K562 (cell line): Measurements from ENCODE around the gene MAML1. TPM values are rescaled to one million over a fixed set of nuclear protein-coding genes. Genes with fewer than 3 reads are reported as not detected.

Experiments used
- ATAC-seq: fragments of 200-7000 bp; cut with Tn5 transposase; 3 replicates; pipeline ENCODE4 v1.9.1; 2020; ENCODE audit warnings: moderate library complexity
- BruUV-seq: library from RNA; stranded (reverse); fragments of 400-500 nt; replicated peaks from 2 replicates; lab custom pipeline; 2021; lab: Mats Ljungman, UMichigan
- CTCF ChIA-PET: fragments of 300-600 bp; formaldehyde crosslinking; extraction: SDS; loops from one replicate; lab custom pipeline; 2021; ENCODE audit warnings: low intra/inter-chr PET ratio; lab: Yijun Ruan, JAX
- POLR2A ChIA-PET: fragments of 300-600, 350-650 bp; sonication (Branson Sonifier 250); formaldehyde crosslinking; extraction: SDS; loops from one replicate; lab custom pipeline; 2021; ENCODE audit warnings: antibody characterized with exemption, inconsistent platforms; lab: Yijun Ruan, JAX
- DNase-seq, 4 experiments: peaks; one replicate each; pipeline versions ENCODE4 v3.0.0 to v3.0.0-alpha.2; 2011 to 2018; ENCODE audit warnings: low spot score in 3 of 4, mixed read lengths in 3 of 4; ENCODE audit errors: extremely low read depth in 1 of 4
- FAIRE-seq: peaks from 2 replicates; lab custom pipeline; 2011; peaks lifted over from hg19 to GRCh38; lab: Jason Lieb, UNC
- H2AFZ ChIP-seq: 2 replicates; pipeline ENCODE4 v1.6.0; 2011; ENCODE audit warnings: low read depth, low read length, control low read depth, inconsistent platforms
- H3K27ac ChIP-seq: fragments of 200-600 bp; 3 replicates; pipeline ENCODE4 v1.8.0; 2011; ENCODE audit warnings: low read depth, mild to moderate bottlenecking, control low read depth, inconsistent platforms, low read length, moderate library complexity, mixed read lengths; ENCODE audit errors: extremely low read depth
- H3K27me3 ChIP-seq, 2 experiments: fragments of 300-600 bp in 1 of 2; 2 replicates in 1 of 2; 3 replicates in 1 of 2; pipeline versions ENCODE4 v1.6.0 to v1.8.0; 2011; ENCODE audit warnings: inconsistent platforms in 2 of 2, low read length in 2 of 2, mild to moderate bottlenecking in 1 of 2, mixed read lengths in 1 of 2, moderate library complexity in 1 of 2; ENCODE audit not compliant: control insufficient read depth in 2 of 2, insufficient read depth in 2 of 2
- H3K36me3 ChIP-seq: fragments of 300-600 bp; 3 replicates; pipeline ENCODE4 v1.8.0; 2011; ENCODE audit warnings: mild to moderate bottlenecking, low read length, inconsistent platforms; ENCODE audit not compliant: control insufficient read depth, insufficient read depth
- H3K4me1 ChIP-seq, 2 experiments: fragments of 200-600 bp in 1 of 2; replicated peaks in 1 of 2; 2 replicates in 1 of 2; 3 replicates in 1 of 2; pipeline versions ENCODE4 v1.5.1 to v1.8.0; 2011; ENCODE audit warnings: inconsistent platforms in 2 of 2, low read length in 2 of 2, mild to moderate bottlenecking in 1 of 2, mixed read lengths in 1 of 2, moderate library complexity in 1 of 2; ENCODE audit not compliant: control insufficient read depth in 2 of 2, insufficient read depth in 2 of 2
- H3K4me2 ChIP-seq: 2 replicates; pipeline ENCODE4 v1.6.1; 2011; ENCODE audit warnings: low read length, control low read depth, inconsistent platforms, mixed read lengths; ENCODE audit not compliant: insufficient read depth
- H3K4me3 ChIP-seq: fragments of 200-600 bp; sonication (generic), shearing (Covaris generic); 2 replicates; pipeline ENCODE4 v1.5.1; 2016; ENCODE audit warnings: control low read depth, inconsistent platforms
- H3K79me2 ChIP-seq: fragments of 200-600 bp; 3 replicates; pipeline ENCODE4 v1.8.0; 2011; ENCODE audit warnings: low read length, inconsistent platforms; ENCODE audit not compliant: control insufficient read depth, insufficient read depth
- H3K9ac ChIP-seq, 2 experiments: 2 replicates each; pipeline versions ENCODE4 v1.6.0 to v1.6.1; 2011; ENCODE audit warnings: low read depth in 2 of 2, low read length in 2 of 2, control low read depth in 1 of 2, inconsistent platforms in 1 of 2, mild to moderate bottlenecking in 1 of 2, mixed read lengths in 1 of 2; ENCODE audit not compliant: insufficient read depth in 1 of 2
- H3K9me1 ChIP-seq: one replicate; pipeline ENCODE4 v1.6.0; 2011; ENCODE audit warnings: inconsistent platforms, mild to moderate bottlenecking, low read length, moderate library complexity; ENCODE audit not compliant: control insufficient read depth, insufficient read depth
- H3K9me3 ChIP-seq: replicated peaks from 2 replicates; pipeline ENCODE4 v1.5.1; 2011; ENCODE audit warnings: low read depth, low read length, inconsistent platforms; ENCODE audit not compliant: control insufficient read depth, insufficient read depth
- H4K20me1 ChIP-seq: replicated peaks from 2 replicates; pipeline ENCODE4 v1.6.1; 2011; ENCODE audit warnings: low read length, inconsistent platforms, mixed read lengths; ENCODE audit not compliant: control insufficient read depth, insufficient read depth
- CBFA2T2 ChIP-seq: fragments of 450-650 bp; conservative IDR thresholded peaks from 2 replicates; pipeline ENCODE4 v1.6.1; 2017; ENCODE audit warnings: mild to moderate bottlenecking
- CHD7 ChIP-seq: fragments of 200-600 bp; sonication (generic); IDR thresholded peaks from one replicate; pipeline ENCODE4 v1.6.1; 2012; ENCODE audit warnings: mild to moderate bottlenecking, low read depth, low read length, inconsistent platforms
- ELK3 ChIP-seq: fragments of 450-650 bp; formaldehyde crosslinking; IDR thresholded peaks from 2 replicates; pipeline ENCODE4 v1.4.0; 2020; ENCODE audit warnings: mild to moderate bottlenecking
- FOXP1 ChIP-seq: sonication (generic); formaldehyde crosslinking; IDR thresholded peaks from 2 replicates; pipeline ENCODE4 v1.8.0; 2022; ENCODE audit warnings: mild to moderate bottlenecking, missing genetic modification reagents
- MNT ChIP-seq, 2 experiments: fragments of 450-650 bp; conservative IDR thresholded peaks; 2 replicates each; pipeline ENCODE4 v1.6.1; 2017; ENCODE audit warnings: mild to moderate bottlenecking in 2 of 2, moderate library complexity in 2 of 2
- ZBTB12 ChIP-seq: fragments of 250-450 bp; sonication (Bioruptor Pico); IDR thresholded peaks from 2 replicates; pipeline ENCODE4 v1.4.0; 2020
- ZFPM2 ChIP-seq: fragments of 250-450 bp; sonication (Bioruptor Pico); IDR thresholded peaks from 2 replicates; pipeline ENCODE4 v1.5.1; 2022; ENCODE audit warnings: mild to moderate bottlenecking
- WGBS: fragments of 100-300 bp; shearing (Covaris generic); methylation state at CpG from one replicate; pipeline ENCODE4 v1.1.6; 2016; ENCODE audit warnings: low coverage, mixed read lengths; ENCODE audit not compliant: insufficient coverage; ENCODE audit errors: missing lambda C conversion rate; 5-methylcytosine and 5-hydroxymethylcytosine counted together
- in situ Hi-C: fragments of 300-500 bp; cut with MboI; formaldehyde crosslinking; loops from 4 replicates; pipeline ENCODE4 v1.15.0; 2018; ENCODE audit warnings: inconsistent platforms, mixed read lengths
- intact Hi-C: fragments of 100-400 bp; cut with micrococcal nuclease; formaldehyde crosslinking; loops from 2 replicates; pipeline ENCODE4 v1.14.2; 2022
- polyA plus RNA-seq, 8 experiments: library from polyadenylated mRNA; depleted of rRNA in 4 of 8; stranded (reverse) in 5 of 8; unstranded in 3 of 8; fragments of >200 nt; fragmentation: Nextera tagmentation in 2 of 8; fragmentation: Illumina TruSeq in 1 of 8; extraction: Ambion mirVana in 2 of 8; extraction: Trizol in 1 of 8; gene quantifications; 2 replicates each; pipeline versions ENCODE4 v1.2.1 to v1.2.3, GENCODE V29; 2011 to 2014; ENCODE audit warnings: inconsistent platforms in 1 of 8, missing spikeins in 1 of 8
- total RNA-seq, 7 experiments: library from RNA; depleted of rRNA in 6 of 7; stranded (reverse); fragments of >200 nt in 6 of 7; fragmentation: Illumina TruSeq in 2 of 7; extraction: Trizol in 2 of 7; gene quantifications; 2 replicates each; pipeline versions ENCODE4 v1.2.1 to v1.2.3, GENCODE V29; 2011 to 2021; ENCODE audit warnings: low replicate concordance in 1 of 7

MAML1 gene
- total and polyA plus RNA-seq, 9 of the 15 experiments (the other 6 are each of a cell fraction or from before 2014, with no cell fraction given): 0.32 to 18.4 (median 7.0) TPM

- WGBS: 60% methylated on average over 6 of the region's 6 CpGs
- Histone ChIP-seq H3K4me1 (peaks cover 13 to 24% of the 10 kb centered on the region in 2 experiments), H3K4me3 (no peak overlapping the region), H3K27ac (no peak overlapping the region), H3K27me3 (no peaks in the 10 kb centered on the region), H3K79me2 (peaks cover 23% of the 10 kb centered on the region), H3K9me1 (no peaks in the 10 kb centered on the region), H3K4me2 (no peak overlapping the region), H4K20me1 (no peaks in the 10 kb centered on the region), H3K36me3 (no peaks in the 10 kb centered on the region), H2AFZ (0 out of 2 replicates have a peak overlapping the region, but pooled peaks have one; percentile 42), H3K9ac (no peak overlapping the region), H3K9me3 (no peaks in the 10 kb centered on the region)
- in situ Hi-C loops (no loop called here), intact Hi-C loops (no loop called here)
- ATAC-seq (no peak), FAIRE-seq (no peak), DNase-seq (no peak)
- ChIA-PET POLR2A (interaction anchor here (0.6 to 1.4 kb wide), 4 partner anchors 9 to 363 kb away, joined by 3 to 4 read pairs (median 4); partner anchors contain the start of gene CBY3), CTCF (no interaction called here)
- no TSS peak for BruUV-seq
- no peak for TF ChIP-seq MNT (conservative IDR thresholded peaks at IDR 0.05)
- no peak for TF ChIP-seq ZFPM2
- TF ChIP-seq ELK3: no peak
- no peak for TF ChIP-seq FOXP1 (CRISPR knock-in tag)
- no peak for TF ChIP-seq CHD7
- TF ChIP-seq CBFA2T2: no peak
- TF ChIP-seq ZBTB12 (CRISPR knock-in tag): no peak
Observed at GRCh38 chr5:179694561-179694960, 38.1 kb upstream of the MAML1 start.
